ENCODE data around the gene TAS2R14.

The TAS2R14 gene

GRCh38 chr12:10956085-10956484 is 17.0 kb upstream of the TAS2R14 start:
- TF ChIP-seq NFIC (IDR thresholded peaks at IDR 0.05) (no peak), EP300 (IDR thresholded peaks at IDR 0.05; ENCODE audit: borderline replicate concordance) (no peak), RAD21 (IDR thresholded peaks at IDR 0.05; ENCODE audit: low read depth) (no peak), CREB1 (IDR thresholded peaks at IDR 0.05; ENCODE audit: low read depth) (no peak), CEBPB (IDR thresholded peaks at IDR 0.05) (no peak), REST (IDR thresholded peaks at IDR 0.05; ENCODE audit: low read depth) (no peak), EGR1 (IDR thresholded peaks at IDR 0.05) (no peak), USF1 (IDR thresholded peaks at IDR 0.05) (no peak), TAF1 (IDR thresholded peaks at IDR 0.05; ENCODE audit: low read depth) (no peak), TEAD4 (IDR thresholded peaks at IDR 0.05) (no peak), FOXM1 (IDR thresholded peaks at IDR 0.05; ENCODE audit: borderline replicate concordance, low read depth) (no peak), YY1 (IDR thresholded peaks at IDR 0.05; ENCODE audit: low read depth) (no peak), ZBTB7A (IDR thresholded peaks at IDR 0.05; ENCODE audit: low read depth) (no peak), TCF12 (IDR thresholded peaks at IDR 0.05; ENCODE audit: low read depth) (no peak)

- TF ChIP-seq USF1 (IDR thresholded peaks at IDR 0.05) (no peak), RAD21 (IDR thresholded peaks at IDR 0.05; ENCODE audit: low read depth) (no peak), CREB1 (IDR thresholded peaks at IDR 0.05; ENCODE audit: low read depth) (no peak), REST (IDR thresholded peaks at IDR 0.05; ENCODE audit: low read depth) (no peak), TEAD4 (IDR thresholded peaks at IDR 0.05) (no peak), FOXM1 (IDR thresholded peaks at IDR 0.05; ENCODE audit: borderline replicate concordance, low read depth) (no peak), EP300 (IDR thresholded peaks at IDR 0.05; ENCODE audit: borderline replicate concordance) (no peak), ZBTB7A (IDR thresholded peaks at IDR 0.05; ENCODE audit: low read depth) (no peak), MAX (IDR thresholded peaks at IDR 0.05) (no peak), EGR1 (IDR thresholded peaks at IDR 0.05) (no peak), TCF12 (IDR thresholded peaks at IDR 0.05; ENCODE audit: low read depth) (no peak), YY1 (IDR thresholded peaks at IDR 0.05; ENCODE audit: low read depth) (no peak), NFIC (IDR thresholded peaks at IDR 0.05) (no peak)
Observed at GRCh38 chr12:10952645-10953044, 13.6 kb upstream of the TAS2R14 start.

GRCh38 chr12:10943167-10943566 is 4.1 kb upstream of the TAS2R14 start:
- no peak for TF ChIP-seq EP300 (IDR thresholded peaks at IDR 0.05; ENCODE audit: borderline replicate concordance)
- TF ChIP-seq CREB1 (IDR thresholded peaks at IDR 0.05; ENCODE audit: low read depth), result no peak
- TF ChIP-seq USF1 (IDR thresholded peaks at IDR 0.05), result no peak
- no peak for TF ChIP-seq ZBTB7A (IDR thresholded peaks at IDR 0.05; ENCODE audit: low read depth)
- TF ChIP-seq FOXM1 (IDR thresholded peaks at IDR 0.05; ENCODE audit: borderline replicate concordance, low read depth), result no peak
- TF ChIP-seq RAD21 (IDR thresholded peaks at IDR 0.05; ENCODE audit: low read depth), result no peak
- no peak for TF ChIP-seq MAX (IDR thresholded peaks at IDR 0.05)
- no peak for TF ChIP-seq TAF1 (IDR thresholded peaks at IDR 0.05; ENCODE audit: low read depth)
- no peak for TF ChIP-seq TCF12 (IDR thresholded peaks at IDR 0.05; ENCODE audit: low read depth)
- TF ChIP-seq REST (IDR thresholded peaks at IDR 0.05; ENCODE audit: low read depth), result no peak
- no peak for TF ChIP-seq CEBPB (IDR thresholded peaks at IDR 0.05)
- no peak for TF ChIP-seq EGR1 (IDR thresholded peaks at IDR 0.05)
- TF ChIP-seq YY1 (IDR thresholded peaks at IDR 0.05; ENCODE audit: low read depth), result no peak
